ENCODE data around the gene TASOR. TPM values are rescaled to one million over a fixed set of nuclear protein-coding genes. Genes with fewer than 3 reads are reported as not detected.

TASOR gene
- total RNA-seq, 1 donor from 2014 or later = 42.7 TPM

DNA sequence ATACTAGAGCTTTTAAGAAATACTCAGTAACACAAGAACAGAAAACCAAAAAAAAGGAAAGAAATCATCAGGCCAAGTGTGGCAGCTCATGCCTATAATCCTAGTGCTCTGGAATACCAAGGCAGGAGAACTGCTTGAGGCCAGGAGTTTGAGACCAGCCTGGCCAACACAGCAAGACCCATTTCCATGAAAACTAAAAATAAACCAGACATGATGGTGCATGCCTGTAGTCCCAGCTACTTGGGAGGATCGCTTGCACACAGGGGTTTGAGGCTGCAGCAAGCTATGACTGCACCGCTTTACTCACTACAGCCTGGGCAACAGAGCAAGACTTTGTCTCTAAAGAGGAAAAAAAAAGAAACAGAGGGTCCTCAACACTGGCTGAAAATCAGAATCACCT lies 18.2 kb downstream of the TASOR start:
- DNase-seq (ENCODE audit: low spot score) = no peak
- TF ChIP-seq, protein P1, sequence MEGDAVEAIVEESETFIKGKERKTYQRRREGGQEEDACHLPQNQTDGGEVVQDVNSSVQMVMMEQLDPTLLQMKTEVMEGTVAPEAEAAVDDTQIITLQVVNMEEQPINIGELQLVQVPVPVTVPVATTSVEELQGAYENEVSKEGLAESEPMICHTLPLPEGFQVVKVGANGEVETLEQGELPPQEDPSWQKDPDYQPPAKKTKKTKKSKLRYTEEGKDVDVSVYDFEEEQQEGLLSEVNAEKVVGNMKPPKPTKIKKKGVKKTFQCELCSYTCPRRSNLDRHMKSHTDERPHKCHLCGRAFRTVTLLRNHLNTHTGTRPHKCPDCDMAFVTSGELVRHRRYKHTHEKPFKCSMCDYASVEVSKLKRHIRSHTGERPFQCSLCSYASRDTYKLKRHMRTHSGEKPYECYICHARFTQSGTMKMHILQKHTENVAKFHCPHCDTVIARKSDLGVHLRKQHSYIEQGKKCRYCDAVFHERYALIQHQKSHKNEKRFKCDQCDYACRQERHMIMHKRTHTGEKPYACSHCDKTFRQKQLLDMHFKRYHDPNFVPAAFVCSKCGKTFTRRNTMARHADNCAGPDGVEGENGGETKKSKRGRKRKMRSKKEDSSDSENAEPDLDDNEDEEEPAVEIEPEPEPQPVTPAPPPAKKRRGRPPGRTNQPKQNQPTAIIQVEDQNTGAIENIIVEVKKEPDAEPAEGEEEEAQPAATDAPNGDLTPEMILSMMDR (IDR thresholded peaks at IDR 0.05; ENCODE audit: unreplicated experiment) = no peak
- peaks cover 18% of the 10 kb centered on the region for H3K36me3 Mint-ChIP-seq (ENCODE audit: low read depth, unreplicated experiment)
- H3K27ac Mint-ChIP-seq (ENCODE audit: unreplicated experiment) = no peak overlapping the region
- H3K27me3 Mint-ChIP-seq (ENCODE audit: unreplicated experiment) = no peaks in the 10 kb centered on the region
- H3K4me3 Mint-ChIP-seq (ENCODE audit: unreplicated experiment) = no peak overlapping the region
- H3K4me1 Mint-ChIP-seq (ENCODE audit: unreplicated experiment) = no peaks in the 10 kb centered on the region
- H3K9me3 Mint-ChIP-seq (ENCODE audit: unreplicated experiment) = no peaks in the 10 kb centered on the region

DNA sequence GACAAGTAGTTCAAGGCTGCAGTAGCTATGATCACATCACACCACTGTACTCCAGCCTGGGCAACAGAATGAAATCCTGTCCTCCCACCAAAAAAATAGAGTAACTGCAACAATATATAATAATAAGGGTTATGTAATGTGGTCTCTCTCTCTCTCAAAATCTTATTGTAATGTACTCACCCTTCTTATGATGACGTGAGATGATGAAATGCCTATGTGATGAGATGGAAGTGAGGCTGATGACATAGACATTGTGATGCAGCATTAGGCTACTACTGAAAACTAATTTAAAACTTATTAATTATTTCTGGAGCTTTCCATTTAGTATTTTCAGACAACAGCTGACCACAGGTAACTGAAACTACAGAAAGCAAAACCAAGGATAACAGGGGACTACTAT lies 27.4 kb downstream of the TASOR start:
- Mint-ChIP-seq H3K4me1 (ENCODE audit: unreplicated experiment) (no peaks in the 10 kb centered on the region), H3K9me3 (ENCODE audit: unreplicated experiment) (no peaks in the 10 kb centered on the region), H3K27ac (ENCODE audit: unreplicated experiment) (no peak overlapping the region), H3K27me3 (ENCODE audit: unreplicated experiment) (no peaks in the 10 kb centered on the region), H3K36me3 (ENCODE audit: low read depth, unreplicated experiment) (peaks cover 33% of the 10 kb centered on the region), H3K4me3 (ENCODE audit: unreplicated experiment) (no peak overlapping the region)
- no peak for DNase-seq (ENCODE audit: low spot score)
- TF ChIP-seq, protein P1 (IDR thresholded peaks at IDR 0.05; ENCODE audit: unreplicated experiment) = no peak

GRCh38 chr3:56654460-56654859 lies 28.6 kb downstream of the TASOR start:
- DNase-seq (ENCODE audit: low spot score) = no peak
- Mint-ChIP-seq H3K36me3 (ENCODE audit: low read depth, unreplicated experiment) (peaks cover 26% of the 10 kb centered on the region), H3K27ac (ENCODE audit: unreplicated experiment) (no peak overlapping the region)

DNA sequence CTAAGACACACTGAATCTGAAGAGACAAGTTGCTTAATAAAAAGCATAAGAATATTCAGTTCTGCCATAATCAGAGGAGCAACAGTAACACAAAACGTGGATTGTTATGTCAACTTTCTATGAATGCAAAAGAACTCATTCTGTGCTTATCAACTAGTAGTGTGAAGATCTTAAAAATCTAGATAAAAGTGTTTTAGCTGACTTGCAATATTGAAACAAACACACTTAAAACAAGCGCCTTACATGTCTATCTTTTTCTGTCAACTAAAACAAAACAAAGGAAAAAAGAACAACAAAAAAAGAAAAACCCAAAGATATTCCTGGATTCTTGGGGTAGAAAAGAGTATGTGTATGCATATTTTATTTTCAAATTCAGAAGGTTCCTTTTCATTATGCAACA lies 37.7 kb downstream of the TASOR start:
- H3K4me3 Mint-ChIP-seq (ENCODE audit: unreplicated experiment) = no peak overlapping the region
- H3K36me3 Mint-ChIP-seq (ENCODE audit: low read depth, unreplicated experiment) = peaks cover 24% of the 10 kb centered on the region
- TF ChIP-seq, protein P1 (IDR thresholded peaks at IDR 0.05; ENCODE audit: unreplicated experiment) = no peak
- H3K4me1 Mint-ChIP-seq (ENCODE audit: unreplicated experiment) = peaks cover 15% of the 10 kb centered on the region
- H3K9me3 Mint-ChIP-seq (ENCODE audit: unreplicated experiment) = no peaks in the 10 kb centered on the region
- DNase-seq (ENCODE audit: low spot score) = no peak
- H3K27ac Mint-ChIP-seq (ENCODE audit: unreplicated experiment) = no peak overlapping the region
- H3K27me3 Mint-ChIP-seq (ENCODE audit: unreplicated experiment) = no peaks in the 10 kb centered on the region

More at GRCh38 chr3:56654460-56654859, 28.6 kb downstream of the TASOR start:
- H3K9me3 Mint-ChIP-seq (ENCODE audit: unreplicated experiment) = no peaks in the 10 kb centered on the region
- H3K4me1 Mint-ChIP-seq (ENCODE audit: unreplicated experiment) = peaks cover 12% of the 10 kb centered on the region
- TF ChIP-seq, protein P1 (IDR thresholded peaks at IDR 0.05; ENCODE audit: unreplicated experiment) = no peak
- peak overlapping the region; percentile 13 for H3K4me3 Mint-ChIP-seq (ENCODE audit: unreplicated experiment)
- no peaks in the 10 kb centered on the region for H3K27me3 Mint-ChIP-seq (ENCODE audit: unreplicated experiment)

DNA sequence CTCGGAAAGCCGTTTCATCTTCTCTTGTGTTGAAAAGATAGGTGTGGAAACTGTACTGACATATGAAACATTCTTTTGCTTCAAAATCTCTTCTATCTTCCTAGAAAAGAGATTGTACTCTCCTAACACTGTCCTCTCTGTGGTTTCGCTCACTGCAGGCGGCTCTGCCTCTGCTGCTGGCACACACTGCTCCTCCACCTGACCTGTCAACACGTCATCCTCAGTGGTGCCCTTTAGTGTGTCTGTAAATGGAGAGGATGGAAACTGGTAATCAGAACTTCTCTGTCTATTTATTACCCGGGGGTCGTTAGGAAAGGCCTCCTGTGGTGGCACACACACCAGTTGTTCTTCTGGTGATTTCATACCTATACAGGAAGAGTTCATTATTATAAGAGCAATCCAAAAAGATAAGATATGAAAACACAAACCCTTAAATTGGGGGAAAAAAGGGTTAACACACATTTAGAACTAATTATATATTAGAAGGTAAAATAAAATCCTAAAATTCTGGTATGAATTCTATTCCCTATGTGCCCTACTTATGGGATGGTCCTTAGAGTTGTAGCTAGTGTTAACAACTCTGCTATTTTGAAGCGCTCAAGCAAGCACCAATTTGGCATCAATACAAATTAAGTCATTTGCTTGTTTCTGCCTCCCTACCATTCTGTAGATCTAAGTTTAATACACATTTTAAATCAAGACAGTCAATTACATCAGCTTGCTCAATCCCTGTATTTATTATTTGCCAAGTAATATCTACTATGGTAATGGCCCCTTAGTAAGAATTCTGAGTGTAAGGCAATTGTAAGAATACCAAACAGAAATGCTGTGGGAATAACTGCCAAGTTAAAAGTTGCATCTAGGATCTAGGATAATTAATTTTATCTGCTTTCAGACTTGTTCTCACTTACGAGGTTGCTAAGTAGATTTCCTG lies 49.2 kb downstream of the TASOR start:
- Mint-ChIP-seq H3K27ac (ENCODE audit: unreplicated experiment) (no peak overlapping the region), H3K27me3 (ENCODE audit: unreplicated experiment) (no peaks in the 10 kb centered on the region), H3K9me3 (ENCODE audit: unreplicated experiment) (no peaks in the 10 kb centered on the region), H3K4me1 (ENCODE audit: unreplicated experiment) (no peaks in the 10 kb centered on the region), H3K36me3 (ENCODE audit: low read depth, unreplicated experiment) (peaks cover 13% of the 10 kb centered on the region), H3K4me3 (ENCODE audit: unreplicated experiment) (no peak overlapping the region)
- DNase-seq (ENCODE audit: low spot score) = no peak
- TF ChIP-seq, protein P1 (IDR thresholded peaks at IDR 0.05; ENCODE audit: unreplicated experiment) = no peak
